Occipital lobe (tissue), 2 donors: Measurements from ENCODE around the gene TMEM114. TPM values are rescaled to one million over a fixed set of nuclear protein-coding genes. Genes with fewer than 3 reads are reported as not detected.

Source experiments
- DNase-seq: peaks from one replicate; lab custom pipeline; 2025; lab: John Stamatoyannopoulos, UW
- total RNA-seq: library from RNA; depleted of rRNA; stranded (reverse); fragments of >200 nt; gene quantifications from one replicate; pipeline ENCODE4 v1.2.3, GENCODE V29; 2014

The TMEM114 gene
- total RNA-seq, 1 donor from 2014 or later = not detected

- DNase-seq = no peak
These were observed 38.7 kb downstream of the TMEM114 start for GRCh38 chr16:8551388-8552332.

- DNase-seq = no peak
These were observed 39.5 kb downstream of the TMEM114 start for GRCh38 chr16:8550728-8551387.

GRCh38 chr16:8549843-8550412 lies 40.4 kb downstream of the TMEM114 start:
- DNase-seq = no peak

- no peak for DNase-seq
These were observed 42.1 kb downstream of the TMEM114 start for GRCh38 chr16:8548166-8548565.

- DNase-seq = no peak
These were observed 42.5 kb downstream of the TMEM114 start for GRCh38 chr16:8547762-8548161.

GRCh38 chr16:8544406-8544805 lies 45.9 kb downstream of the TMEM114 start:
- DNase-seq = no peak

GRCh38 chr16:8543258-8543657 lies 47.1 kb downstream of the TMEM114 start:
- no peak for DNase-seq

- no peak for DNase-seq
These were observed 47.9 kb downstream of the TMEM114 start for GRCh38 chr16:8542393-8542792.

GRCh38 chr16:8541868-8542267 lies 48.4 kb downstream of the TMEM114 start:
- DNase-seq = no peak

- no peak for DNase-seq
These were observed 52.5 kb downstream of the TMEM114 start for GRCh38 chr16:8537691-8538342.

- no peak for DNase-seq
These were observed 56.8 kb downstream of the TMEM114 start for GRCh38 chr16:8533509-8533908.

GRCh38 chr16:8530752-8531384 lies 59.4 kb downstream of the TMEM114 start:
- DNase-seq = no peak

GRCh38 chr16:8528471-8528870 lies 61.8 kb downstream of the TMEM114 start:
- no peak for DNase-seq

- DNase-seq = no peak
These were observed 66.4 kb downstream of the TMEM114 start for GRCh38 chr16:8523932-8524331.

GRCh38 chr16:8522757-8523156 lies 67.6 kb downstream of the TMEM114 start:
- no peak for DNase-seq

GRCh38 chr16:8519643-8520042 lies 70.7 kb downstream of the TMEM114 start:
- DNase-seq = no peak

Other genes with a start within 250 kb of the TMEM114 start
- 13.7 TPM for gene METTL22, start 31.2 kb upstream of the TMEM114 start, total RNA-seq
- gene ABAT, start 84.1 kb upstream of the TMEM114 start, total RNA-seq = 86.1 TPM
- 5.8 TPM for gene TMEM186, start 207.1 kb upstream of the TMEM114 start, total RNA-seq
- gene PMM2, start 207.3 kb upstream of the TMEM114 start, total RNA-seq = 6.9 TPM